ENCODE data around the gene ZBTB46.

Gene ZBTB46

DNA sequence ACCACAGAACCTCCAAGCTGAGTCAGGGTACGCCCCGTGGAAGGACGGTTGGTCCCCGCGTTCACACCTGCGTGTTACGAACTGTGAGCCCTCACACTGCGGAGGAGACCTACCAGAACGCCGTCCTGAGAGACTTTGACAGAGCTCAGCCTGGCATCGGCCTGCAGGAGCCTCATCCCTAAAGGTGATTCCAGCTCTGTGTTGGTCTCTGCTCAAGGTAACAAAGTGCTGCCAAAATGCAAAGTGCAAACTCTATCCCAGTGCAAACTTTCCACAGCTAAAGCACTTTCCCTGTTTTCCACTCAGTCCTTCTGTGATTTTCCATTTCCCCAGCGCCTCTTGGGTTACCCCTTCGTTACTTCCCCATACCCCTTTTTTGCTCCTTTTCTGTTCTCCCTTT lies 8.6 kb upstream of the ZBTB46 start:
- no peak for DNase-seq (ENCODE audit: low read depth in 2 of 2)

DNA sequence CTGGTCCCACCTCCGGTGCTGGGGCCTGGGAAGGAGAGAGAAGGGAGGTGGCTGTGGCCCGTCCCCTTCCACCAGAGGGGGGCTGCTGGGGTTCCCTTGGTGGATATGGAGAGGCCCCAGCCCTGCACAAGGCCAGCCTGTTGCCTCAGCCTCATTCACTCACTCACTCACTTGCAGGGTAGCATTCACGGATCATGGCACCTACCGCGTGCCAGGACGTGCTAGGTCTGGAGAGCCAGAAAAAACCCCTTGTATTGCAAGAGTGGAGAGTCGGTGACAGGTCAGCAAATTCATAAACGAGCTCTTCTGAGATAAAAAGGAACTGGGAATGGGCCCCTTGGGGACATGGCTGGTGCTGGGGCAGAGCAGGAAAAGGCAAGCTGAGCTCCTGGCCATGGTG lies 6.4 kb upstream of the ZBTB46 start:
- no peak for DNase-seq (ENCODE audit: low read depth in 2 of 2)

DNA sequence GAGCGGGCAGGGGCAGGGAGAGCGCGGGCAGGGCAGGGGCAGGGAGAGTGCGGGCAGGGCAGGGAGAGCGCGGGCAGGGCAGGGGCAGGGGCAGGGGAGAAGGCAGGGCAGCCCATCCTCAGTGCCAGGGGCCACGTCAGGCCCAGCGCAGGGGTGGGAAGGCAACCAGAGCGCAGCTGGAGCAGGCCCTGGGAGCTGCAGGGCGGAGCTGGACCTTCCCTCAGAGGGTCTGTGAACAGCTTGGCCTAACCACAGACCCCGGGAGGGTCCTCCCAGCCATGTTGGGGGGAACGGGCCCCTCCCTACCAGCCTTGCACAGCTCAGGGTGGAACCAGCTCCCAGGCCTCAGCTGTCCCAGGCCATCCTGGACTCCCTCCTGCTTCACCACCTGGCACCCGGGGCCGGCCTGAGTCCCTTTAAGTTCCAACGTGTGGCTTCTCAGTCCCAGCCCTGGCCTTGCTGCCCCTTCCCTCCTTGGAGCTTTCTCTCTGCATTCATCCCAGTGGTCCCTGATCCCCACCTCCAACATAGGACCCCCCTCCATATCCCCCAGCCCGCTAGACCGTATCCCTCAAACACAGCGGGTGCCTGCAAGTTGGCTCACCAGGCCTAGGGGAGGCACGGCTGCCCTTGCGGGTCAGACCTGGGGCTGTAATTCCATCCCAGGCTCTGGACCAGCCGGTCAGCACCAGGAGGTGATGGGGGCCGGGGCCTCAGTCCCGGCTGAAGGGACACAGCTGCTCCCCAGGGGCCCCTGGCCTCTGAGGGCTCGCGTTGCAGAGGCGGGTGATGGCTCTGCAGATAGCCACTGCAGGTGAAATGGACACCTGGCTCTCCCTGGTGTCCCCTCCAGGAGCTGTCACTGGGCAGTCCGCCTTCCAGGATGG lies 5.6 kb upstream of the ZBTB46 start:
- DNase-seq (ENCODE audit: low read depth in 2 of 2): no peak

DNA sequence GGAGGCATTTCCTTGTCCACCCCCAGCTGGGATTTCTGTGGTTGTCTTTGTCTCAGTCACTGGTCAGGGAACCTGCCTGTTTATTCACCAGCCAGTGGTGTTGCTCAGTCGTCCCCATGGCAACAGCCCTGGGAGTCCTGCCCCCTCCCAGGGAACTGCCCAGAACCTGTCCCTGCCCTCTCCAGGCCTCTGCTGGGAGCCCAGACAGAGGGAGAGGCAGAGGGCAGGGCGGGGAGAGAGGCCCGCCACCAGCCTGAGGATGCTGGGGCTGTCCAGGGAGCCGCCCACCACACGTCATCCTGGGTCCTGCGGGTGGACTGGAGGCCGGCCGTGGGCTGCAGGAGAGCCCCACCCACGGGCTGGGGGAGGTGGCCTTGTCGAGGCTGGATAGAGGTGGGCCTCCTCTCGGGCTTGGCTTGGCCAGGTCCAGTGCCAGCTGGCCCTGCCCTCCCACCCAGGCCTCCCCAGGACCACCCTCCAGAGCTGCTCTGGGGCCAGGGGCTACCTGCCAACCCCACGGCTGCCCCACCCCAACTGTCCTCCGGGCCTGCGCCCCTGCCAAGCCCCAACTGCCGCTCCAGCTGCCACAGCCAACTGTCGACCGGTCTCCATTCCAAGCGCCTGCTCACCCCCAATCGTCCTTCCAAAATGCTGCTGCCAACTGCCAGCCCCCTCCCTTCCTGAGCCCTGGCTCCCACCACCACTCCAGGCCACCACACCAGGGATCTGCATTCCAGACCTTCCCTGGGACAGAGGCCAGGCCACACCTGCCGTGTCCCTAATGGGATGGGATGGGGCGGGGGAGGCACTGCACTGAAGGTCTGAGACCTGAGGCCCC lies 4.2 kb upstream of the ZBTB46 start:
- no peak for DNase-seq (ENCODE audit: low read depth in 2 of 2)

DNA sequence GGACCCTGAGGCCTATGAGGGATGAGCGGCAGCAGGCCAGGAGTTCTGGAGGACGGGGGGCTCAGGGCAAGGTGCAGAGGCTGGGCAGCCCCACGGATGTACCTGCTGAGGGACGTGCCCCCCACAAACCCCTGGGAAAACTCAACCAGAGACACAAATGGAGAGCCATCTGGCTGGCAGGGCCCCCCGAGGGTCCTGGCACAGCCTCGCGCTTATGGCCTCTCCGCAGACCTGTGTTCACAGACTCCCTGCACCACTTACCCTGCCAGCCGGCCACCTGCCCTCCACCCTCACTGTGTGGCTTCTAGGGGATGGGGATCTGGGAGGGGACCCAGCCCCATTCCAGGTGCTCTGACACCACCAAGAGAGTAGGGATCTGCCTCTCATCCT lies 3.4 kb upstream of the ZBTB46 start:
- no peak for DNase-seq (ENCODE audit: low read depth in 2 of 2)

DNA sequence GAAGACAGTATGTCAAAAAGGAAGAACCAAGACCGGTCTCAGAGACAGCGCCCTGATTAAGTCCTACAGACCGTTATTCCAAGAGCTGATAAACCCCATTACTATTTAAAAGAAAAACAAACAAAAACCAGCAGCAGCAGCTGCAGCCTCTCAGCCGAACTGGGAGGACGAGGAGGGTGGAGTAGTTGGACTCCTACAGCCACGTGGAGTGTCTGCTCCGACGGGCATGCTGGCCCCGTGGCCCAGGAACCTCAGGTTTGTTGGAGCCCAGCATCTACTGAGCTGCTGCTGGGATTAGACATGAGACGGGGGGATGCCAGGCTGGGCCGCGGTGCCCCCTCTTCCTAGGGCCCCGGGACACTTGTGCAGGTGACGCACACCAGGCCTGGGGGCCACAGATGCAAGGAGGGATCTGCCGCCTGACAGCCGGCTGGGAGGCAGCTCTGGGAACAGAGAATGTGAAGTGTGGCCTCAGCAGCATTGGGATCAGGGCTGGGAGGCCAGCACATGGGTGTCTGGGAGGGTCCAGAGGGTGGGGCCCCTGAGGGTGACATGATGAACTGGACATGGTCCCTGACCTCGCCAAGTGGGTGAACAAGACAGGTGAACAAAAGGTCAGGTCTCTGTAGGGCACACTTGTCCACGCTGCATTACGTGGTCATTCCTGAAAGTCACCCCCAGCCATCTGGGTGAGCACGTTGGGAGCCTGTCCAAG lies 2.9 kb upstream of the ZBTB46 start:
- no peak for DNase-seq (ENCODE audit: low read depth in 2 of 2)

DNA sequence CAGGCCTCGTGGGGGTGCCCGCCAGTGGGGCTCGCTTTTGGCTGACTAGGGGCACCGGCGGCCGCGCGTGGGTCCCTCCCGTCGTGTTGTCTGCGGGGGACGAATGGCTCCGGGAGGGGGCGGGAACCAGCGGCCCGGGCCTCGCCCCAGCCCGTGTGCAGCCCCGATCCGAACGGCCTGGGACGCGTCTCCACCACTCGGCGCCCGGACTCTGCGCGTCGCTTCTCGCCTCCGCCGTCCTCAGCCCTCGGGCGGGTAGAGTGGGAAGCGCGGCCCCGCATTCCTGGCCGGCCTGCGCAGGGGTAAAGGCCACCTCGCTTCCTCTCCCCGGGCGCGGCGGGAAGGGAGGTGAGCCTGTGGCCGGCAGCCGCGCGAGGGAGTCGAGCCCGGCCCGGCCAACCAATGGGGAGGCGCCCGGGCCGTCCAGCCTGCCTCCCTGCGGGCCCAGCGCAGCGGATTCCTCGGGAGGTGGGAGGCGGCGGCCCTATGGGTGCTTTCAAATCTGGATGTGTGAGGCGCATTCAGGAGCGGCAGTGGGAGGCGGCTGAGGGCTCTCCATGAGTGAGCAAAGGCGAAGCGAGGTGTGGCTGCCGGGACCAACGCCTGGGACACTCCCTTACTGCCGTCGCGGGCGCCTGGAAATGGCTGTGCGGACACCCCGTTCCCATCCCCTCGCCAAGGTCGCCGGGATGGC lies 1.1 kb upstream of the ZBTB46 start:
- DNase-seq (ENCODE audit: low read depth in 2 of 2): no peak

DNA sequence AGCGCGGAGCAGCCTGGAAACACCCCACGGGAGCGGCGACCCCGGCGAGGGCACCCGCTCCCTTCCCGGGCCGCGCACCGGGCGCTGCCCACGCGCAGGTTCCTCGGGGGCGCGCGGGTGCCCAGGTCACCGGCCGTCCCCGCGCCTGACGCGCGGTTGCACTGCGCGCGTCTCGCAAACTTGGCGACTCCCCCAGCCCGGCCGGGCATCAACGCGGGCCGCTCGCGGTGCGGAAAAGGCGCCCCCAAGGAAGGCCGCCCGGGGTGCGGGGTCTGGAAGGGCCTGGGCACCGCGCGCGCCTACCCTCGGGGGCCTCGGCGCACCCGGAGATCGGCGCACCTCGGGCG lies 555 bp upstream of the ZBTB46 start:
- DNase-seq (ENCODE audit: low read depth in 2 of 2): no peak

DNA sequence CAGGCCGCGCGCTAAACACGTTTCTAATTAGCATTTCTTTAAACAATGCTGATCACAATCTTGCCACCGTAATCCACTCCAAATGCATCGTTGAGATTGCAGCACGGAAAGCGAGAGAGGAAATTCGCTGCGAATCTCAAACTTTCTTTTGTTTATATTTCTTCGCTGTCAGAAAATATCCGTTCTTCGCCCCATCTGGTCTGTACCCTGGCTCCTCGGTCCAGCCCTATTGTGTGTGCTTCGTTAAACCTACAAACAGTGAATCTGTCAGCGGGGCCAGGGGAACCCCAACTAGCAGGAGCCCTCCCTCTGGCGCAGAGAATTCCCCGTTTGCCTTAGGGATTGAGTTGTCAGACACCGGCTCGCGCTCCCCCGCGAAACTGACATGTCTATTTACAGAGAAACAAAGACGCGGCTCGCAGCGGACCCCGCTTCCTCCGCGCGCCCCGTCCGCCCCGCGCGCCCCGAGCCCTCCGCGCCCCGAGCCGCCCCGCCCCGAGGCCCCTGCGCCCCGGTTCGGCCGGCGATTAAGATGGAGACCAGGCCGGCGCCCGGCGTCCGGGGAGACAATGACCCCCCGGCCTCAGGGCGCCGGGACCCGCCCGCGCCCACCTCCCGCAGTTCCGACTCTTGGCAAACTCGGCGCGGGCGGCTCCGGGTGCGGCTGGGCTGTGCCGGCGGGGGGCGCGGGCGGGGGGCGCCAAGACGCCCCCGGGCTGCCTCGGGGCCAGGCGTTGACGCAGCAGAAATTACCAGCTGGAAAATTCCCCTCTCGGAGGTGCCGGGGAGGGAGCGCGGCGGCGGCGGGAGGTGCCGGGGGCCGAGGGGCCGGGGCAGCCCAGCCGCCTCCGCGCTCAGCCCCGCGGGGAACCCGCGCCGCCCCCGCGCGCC lies 874 bp downstream of the ZBTB46 start:
- no peak for DNase-seq (ENCODE audit: low read depth in 2 of 2)

DNA sequence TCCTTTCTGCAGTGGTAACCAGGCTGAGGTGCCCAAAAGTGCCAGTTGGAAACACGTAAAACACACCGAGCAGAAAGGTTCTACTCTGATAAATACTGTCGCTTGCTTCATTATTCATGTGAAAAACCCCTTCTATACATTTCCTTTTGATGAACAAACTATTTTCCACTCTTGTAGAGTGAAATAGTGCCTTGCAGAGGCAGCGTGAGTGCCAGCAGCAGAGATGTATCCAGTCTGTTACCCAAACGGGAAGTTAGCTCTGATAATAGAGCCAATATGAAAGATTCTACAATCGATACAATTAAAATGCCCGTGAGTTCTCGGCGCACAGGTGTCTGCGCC lies 1.5 kb downstream of the ZBTB46 start:
- DNase-seq (ENCODE audit: low read depth in 2 of 2): no peak

DNA sequence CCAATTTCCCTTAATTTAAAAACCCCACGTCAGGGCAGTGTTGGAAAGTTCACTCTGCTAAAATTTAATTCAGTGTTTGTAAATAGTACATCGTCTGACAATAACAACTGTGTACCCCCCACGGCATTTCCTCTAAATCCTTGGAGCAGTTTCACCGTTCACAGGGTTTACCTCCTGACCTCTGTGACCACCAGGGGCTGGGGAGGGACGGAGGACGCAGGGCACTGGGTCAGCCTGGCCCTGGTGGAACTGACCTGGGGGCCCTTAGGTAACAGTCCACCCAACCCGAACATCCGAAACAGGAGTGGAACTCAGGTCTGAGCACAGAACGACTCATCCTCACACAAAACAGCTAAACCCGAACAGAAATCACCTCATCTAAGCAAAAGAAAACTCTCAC lies 2.1 kb downstream of the ZBTB46 start:
- DNase-seq (ENCODE audit: low read depth in 2 of 2): no peak

DNA sequence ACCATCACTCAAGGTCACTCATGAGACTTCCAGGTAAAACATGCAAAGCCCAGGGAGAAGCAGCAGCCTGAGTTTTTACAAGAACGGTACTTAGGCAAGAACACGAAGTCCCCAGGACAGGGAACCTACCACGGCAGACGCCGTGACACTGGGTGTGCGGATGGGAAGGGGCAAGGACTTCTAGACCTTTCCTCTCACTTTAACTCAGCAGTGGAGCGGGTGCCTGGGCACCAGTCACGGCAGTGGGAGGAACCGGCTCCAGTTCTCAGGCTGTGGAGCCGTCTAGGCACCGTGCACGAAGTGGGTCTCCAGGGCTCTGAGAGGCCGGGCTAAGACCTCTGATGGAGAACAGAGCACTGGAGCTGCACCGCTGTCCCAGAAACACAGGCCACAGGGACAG lies 2.5 kb downstream of the ZBTB46 start:
- DNase-seq (ENCODE audit: low read depth in 2 of 2): no peak

DNA sequence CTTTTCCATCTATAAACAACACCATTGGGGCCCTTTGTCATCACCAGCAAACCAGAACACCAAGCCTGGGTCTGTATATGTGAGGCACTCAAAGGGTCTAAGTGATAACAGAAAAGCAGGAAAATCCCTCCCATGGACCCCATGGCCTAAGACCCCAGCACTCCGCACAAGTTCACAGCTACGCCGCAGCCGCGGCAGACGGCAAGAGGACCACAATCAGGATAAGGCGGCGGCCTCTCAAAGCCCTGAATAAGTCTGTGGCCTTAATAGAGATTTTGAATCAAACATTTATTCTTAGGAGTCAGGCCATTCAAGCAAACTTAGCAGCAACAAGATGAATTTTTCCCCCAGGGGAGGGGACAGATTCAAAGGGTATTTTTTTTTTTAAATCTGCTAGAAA lies 2.9 kb downstream of the ZBTB46 start:
- no peak for DNase-seq (ENCODE audit: low read depth in 2 of 2)

DNA sequence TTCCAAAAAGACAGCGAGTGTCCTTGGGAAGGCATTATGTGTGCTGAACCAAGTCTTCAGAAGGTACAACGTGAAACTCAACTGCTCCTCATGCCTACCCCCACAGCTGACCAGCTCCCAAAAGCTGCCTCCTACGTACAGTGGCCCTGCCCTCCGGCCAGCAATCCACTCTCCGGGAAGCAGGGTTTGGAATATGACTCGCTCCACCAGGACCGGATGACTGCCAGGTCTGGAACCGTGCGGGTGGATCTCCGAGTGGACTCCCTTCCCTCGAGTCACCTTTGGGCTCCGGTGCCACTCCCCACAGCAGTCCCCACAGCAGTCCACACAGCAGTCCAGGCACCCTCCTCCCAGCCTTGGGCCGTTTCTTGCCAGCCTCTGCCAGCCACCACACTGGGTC lies 4.3 kb downstream of the ZBTB46 start:
- no peak for DNase-seq (ENCODE audit: low read depth in 2 of 2)

DNA sequence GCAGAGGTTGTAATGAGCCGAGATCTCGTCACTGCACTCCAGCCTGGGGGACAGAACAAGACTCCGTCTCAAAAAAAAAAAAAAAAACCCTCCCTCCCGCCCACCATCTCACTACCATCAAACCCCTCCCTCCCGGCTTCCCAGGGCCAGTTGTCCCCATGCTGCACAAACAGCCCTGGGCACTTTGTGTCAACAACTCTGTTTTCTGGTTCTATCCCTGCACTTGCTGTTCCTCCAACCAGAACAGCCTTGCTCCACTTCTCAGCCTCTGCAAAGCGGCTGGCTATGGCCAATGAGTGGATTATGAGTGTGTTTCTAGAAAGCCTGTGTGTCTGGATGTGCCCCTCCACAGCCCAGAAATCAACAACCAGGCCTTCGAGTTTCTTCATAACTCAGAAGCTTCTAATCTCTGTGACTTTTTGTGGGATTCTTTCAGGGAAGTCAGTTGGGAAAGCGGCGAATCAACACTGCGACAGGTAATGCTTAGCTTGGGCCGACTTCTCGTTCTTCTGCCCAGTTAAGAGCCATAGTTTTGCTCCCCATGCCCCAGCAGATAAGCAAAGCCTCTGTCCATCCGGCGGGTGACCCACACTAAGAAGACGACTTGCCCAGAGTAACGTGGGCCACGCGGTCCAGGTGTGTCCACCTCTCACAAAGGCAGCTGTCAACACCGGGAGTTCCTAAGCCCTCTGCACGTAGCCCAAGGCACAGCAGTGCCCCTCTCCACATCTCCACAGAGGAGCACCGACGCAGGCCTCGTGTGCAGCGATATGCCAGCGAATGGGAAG lies 5.5 kb downstream of the ZBTB46 start:
- no peak for DNase-seq (ENCODE audit: low read depth in 2 of 2)

DNA sequence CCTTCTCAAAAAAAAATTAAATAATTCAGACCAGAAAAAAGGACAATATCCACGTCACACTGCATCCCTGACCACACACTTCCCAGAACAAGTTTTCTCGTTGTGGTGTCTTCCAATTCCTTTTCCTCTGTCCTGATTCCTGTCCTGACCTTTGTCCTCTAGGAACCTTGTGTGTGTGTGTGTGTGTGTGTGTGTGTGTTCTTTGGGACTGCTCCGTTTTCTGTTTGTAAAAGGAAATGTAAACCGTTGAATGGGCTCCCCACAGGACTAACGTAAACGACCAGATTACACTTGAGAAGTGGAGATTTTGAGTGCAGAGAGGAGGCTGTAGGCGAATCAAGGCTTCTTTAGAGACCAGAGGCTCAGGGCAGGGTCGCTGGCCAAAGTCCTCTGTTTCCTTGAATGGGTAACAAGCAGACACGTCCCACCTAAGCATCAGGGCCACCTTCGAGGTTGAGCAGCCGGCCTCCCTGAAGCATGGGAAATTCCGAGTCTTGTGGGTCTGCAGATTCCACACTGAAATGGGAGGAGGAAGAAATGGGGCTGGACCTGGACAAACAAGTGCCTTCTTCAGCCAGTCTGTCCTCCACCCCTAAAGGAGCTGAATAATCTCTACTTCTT lies 7.3 kb downstream of the ZBTB46 start:
- no peak for DNase-seq (ENCODE audit: low read depth in 2 of 2)

DNA sequence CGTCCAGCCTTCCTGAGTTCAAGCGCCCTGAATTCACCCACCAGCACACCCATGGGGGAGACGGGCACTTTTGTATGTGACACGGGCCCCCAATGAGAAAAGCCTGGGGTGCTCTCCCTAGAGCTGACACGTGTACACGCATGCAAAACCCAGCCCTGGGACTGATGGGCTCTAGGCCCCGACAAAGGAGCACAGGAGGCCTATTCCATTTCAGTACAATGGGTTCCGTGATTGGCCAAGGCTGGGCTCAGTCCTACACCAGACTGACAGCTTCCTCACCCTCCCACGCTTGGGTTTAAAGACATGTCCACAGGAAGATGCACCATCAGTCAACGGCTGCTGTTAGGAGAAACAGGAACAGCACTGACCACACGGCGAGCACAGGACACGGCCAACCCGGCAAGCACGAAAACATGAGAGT lies 8.8 kb downstream of the ZBTB46 start:
- no peak for DNase-seq (ENCODE audit: low read depth in 2 of 2)

DNA sequence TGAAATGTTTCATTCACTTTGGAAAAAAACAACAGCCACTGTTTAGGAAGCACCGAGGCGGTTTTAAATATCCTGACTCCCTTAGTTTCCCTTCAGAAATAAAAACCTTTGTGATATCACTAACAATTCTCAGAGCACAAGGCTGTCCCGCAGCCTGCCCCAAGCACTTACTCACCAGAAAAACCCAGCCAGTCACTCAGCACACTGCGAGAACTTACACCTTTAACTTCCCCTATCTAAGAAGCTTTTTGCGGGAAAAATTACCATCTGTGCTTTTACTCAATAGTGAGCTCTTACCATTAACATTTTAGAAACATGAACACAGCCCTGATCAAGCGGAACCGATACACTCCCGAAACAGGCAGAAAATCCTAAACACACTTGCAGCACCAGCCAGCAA lies 9.3 kb downstream of the ZBTB46 start:
- no peak for DNase-seq (ENCODE audit: low read depth in 2 of 2)

DNA sequence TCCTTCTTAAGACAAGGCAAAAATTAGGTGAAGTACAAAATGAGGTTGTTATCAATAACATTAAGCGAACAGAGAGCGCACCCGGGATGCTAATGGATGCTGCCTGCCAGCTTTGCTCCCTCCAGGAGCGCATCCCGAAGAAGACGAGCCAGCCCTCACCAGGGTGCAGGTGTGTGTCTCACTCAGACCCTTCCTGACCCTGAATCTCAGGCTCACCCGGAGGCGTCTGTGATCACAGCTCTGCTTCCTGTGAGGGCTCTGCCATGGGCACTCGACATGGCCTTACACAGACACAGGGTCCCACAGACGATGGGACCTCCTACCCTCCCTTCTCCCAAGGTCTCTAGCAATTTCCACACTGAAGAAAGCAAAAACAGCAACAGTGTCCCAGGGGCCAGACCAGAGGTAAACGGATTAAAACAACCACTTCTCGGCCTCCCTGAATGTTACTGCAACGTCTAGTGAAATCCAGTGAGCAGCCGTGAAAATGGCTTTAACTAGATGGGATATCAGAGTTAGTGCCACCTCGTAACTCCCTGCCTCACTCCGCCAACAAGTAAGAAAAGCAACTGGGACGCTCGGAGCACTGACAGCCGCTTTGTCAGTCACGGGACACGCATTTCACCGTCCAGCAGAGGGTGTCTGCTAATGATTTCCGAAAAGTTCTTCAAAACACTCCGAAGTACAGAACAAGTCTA lies 11.7 kb downstream of the ZBTB46 start:
- no peak for DNase-seq (ENCODE audit: low read depth in 2 of 2)

All from stimulated activated CD8-positive, alpha-beta memory T cell treated with anti-CD3 and anti-CD28 coated beads, Interleukin-7, amount 100 ng/mL, for 1 hour (primary cell).